SK-N-SH (cell line): ENCODE data around the gene TMCC3. TPM values are rescaled to one million over a fixed set of nuclear protein-coding genes. Genes with fewer than 3 reads are reported as not detected.

Source experiments
- CTCF ChIA-PET: fragments of 300-600, 350-600 bp; formaldehyde crosslinking; extraction: SDS; loops from one replicate; lab custom pipeline; 2021; lab: Yijun Ruan, JAX
- POLR2A ChIA-PET: fragments of 350-600 bp; sonication (Branson Sonifier 250); formaldehyde crosslinking; extraction: SDS; loops from one replicate; lab custom pipeline; 2020; ENCODE audit warnings: antibody characterized with exemption, inconsistent platforms; lab: Yijun Ruan, JAX
- DNase-seq: peaks from one replicate; pipeline ENCODE4 v3.0.0; 2012
- H2AFZ ChIP-seq: fragments of 200-600 bp; sonication (generic); 2 replicates; pipeline ENCODE4 v1.8.1; 2016; ENCODE audit warnings: antibody characterized with exemption, mild to moderate bottlenecking, low read depth
- H3F3A ChIP-seq: fragments of 200-600 bp; sonication (generic); replicated peaks from 2 replicates; pipeline ENCODE3; 2016; ENCODE audit warnings: antibody characterized with exemption, mild to moderate bottlenecking; ENCODE audit not compliant: insufficient read depth
- H3K27ac ChIP-seq, 2 experiments: fragments of 200-500 bp in 1 of 2; fragments of 200-600 bp in 1 of 2; sonication (Bioruptor generic) in 1 of 2; sonication (generic), shearing (Covaris generic) in 1 of 2; 2 replicates each; pipeline versions ENCODE4 v1.5.1 to v1.6.1; 2014 to 2016; ENCODE audit warnings: low read depth in 2 of 2, inconsistent platforms in 1 of 2, low read length in 1 of 2, mild to moderate bottlenecking in 1 of 2, mixed read lengths in 1 of 2
- H3K27me3 ChIP-seq: fragments of 200-600 bp; sonication (generic), shearing (Covaris generic); 2 replicates; pipeline ENCODE4 v1.6.1; 2016; ENCODE audit warnings: mixed run types; ENCODE audit not compliant: insufficient read depth
- H3K36me3 ChIP-seq, 2 experiments: fragments of 200-500 bp in 1 of 2; fragments of 200-600 bp in 1 of 2; sonication (Bioruptor generic) in 1 of 2; sonication (generic) in 1 of 2; replicated peaks in 1 of 2; 2 replicates each; pipeline versions ENCODE3 to v1.5.1; 2014 to 2016; ENCODE audit warnings: low read length in 1 of 2, mild to moderate bottlenecking in 1 of 2; ENCODE audit not compliant: insufficient read depth in 2 of 2, control insufficient read depth in 1 of 2
- H3K4me1 ChIP-seq, 2 experiments: fragments of 200-500 bp in 1 of 2; fragments of 200-600 bp in 1 of 2; sonication (Bioruptor generic) in 1 of 2; sonication (generic), shearing (Covaris generic) in 1 of 2; 2 replicates each; pipeline versions ENCODE4 v1.5.1 to v1.6.1; 2014 to 2016; ENCODE audit warnings: low read depth in 1 of 2, low read length in 1 of 2, mixed run types in 1 of 2; ENCODE audit not compliant: insufficient read depth in 2 of 2, control insufficient read depth in 1 of 2
- H3K4me2 ChIP-seq: fragments of 200-600 bp; sonication (generic), shearing (Covaris generic); 2 replicates; pipeline ENCODE4 v1.6.1; 2017; ENCODE audit warnings: mixed run types
- H3K4me3 ChIP-seq, 2 experiments: fragments of 200-500 bp in 1 of 2; fragments of 200-600 bp in 1 of 2; sonication (Bioruptor generic) in 1 of 2; sonication (generic), shearing (Covaris generic) in 1 of 2; 2 replicates each; pipeline versions ENCODE4 v1.5.1 to v1.8.1; 2014 to 2016; ENCODE audit warnings: low read depth in 2 of 2, inconsistent platforms in 1 of 2, low read length in 1 of 2, mild to moderate bottlenecking in 1 of 2, mixed read lengths in 1 of 2, moderate library complexity in 1 of 2
- H3K79me2 ChIP-seq: fragments of 200-600 bp; sonication (generic); 2 replicates; pipeline ENCODE4 v1.8.1; 2017; ENCODE audit warnings: mild to moderate bottlenecking; ENCODE audit not compliant: insufficient read depth
- H3K9ac ChIP-seq: fragments of 200-600 bp; sonication (generic); 2 replicates; pipeline ENCODE4 v1.6.1; 2017; ENCODE audit warnings: mixed run types
- H3K9me2 ChIP-seq: fragments of 200-600 bp; sonication (generic); 2 replicates; pipeline ENCODE4 v1.6.1; 2017; ENCODE audit warnings: mixed run types
- H3K9me3 ChIP-seq: fragments of 200-600 bp; sonication (generic); 2 replicates; pipeline ENCODE4 v1.6.1; 2017; ENCODE audit warnings: mixed run types, mild to moderate bottlenecking, moderate library complexity
- H4K20me1 ChIP-seq: fragments of 200-600 bp; sonication (generic); 2 replicates; pipeline ENCODE4 v1.6.1; 2017; ENCODE audit warnings: mild to moderate bottlenecking, mixed run types; ENCODE audit not compliant: insufficient read depth
- CHD2 ChIP-seq: fragments of 150-350 bp; IDR thresholded peaks from 2 replicates; pipeline ENCODE4 v1.6.1; 2018; ENCODE audit warnings: low read length; ENCODE audit not compliant: partially characterized antibody
- EZH2phosphoT487 ChIP-seq: fragments of 200-600 bp; sonication (generic); IDR thresholded peaks from 2 replicates; pipeline ENCODE4 v1.6.1; 2017; ENCODE audit warnings: low read depth, mixed run types, mild to moderate bottlenecking, antibody characterized with exemption, moderate library complexity, borderline replicate concordance
- FOSL2 ChIP-seq: IDR thresholded peaks from 2 replicates; pipeline ENCODE4 v1.4.0; 2012; ENCODE audit warnings: low read depth, mild to moderate bottlenecking, moderate library complexity, borderline replicate concordance
- FOXJ3 ChIP-seq: sonication (generic); formaldehyde crosslinking; IDR thresholded peaks from 2 replicates; pipeline ENCODE4 v1.5.1; 2020; ENCODE audit warnings: mild to moderate bottlenecking, missing genetic modification reagents
- FOXM1 ChIP-seq: IDR thresholded peaks from 2 replicates; pipeline ENCODE4 v1.4.0; 2012; ENCODE audit warnings: low read depth, mild to moderate bottlenecking
- GABPA ChIP-seq: IDR thresholded peaks from 2 replicates; pipeline ENCODE4 v1.4.0; 2012; ENCODE audit warnings: low read depth, mild to moderate bottlenecking
- JUND ChIP-seq: IDR thresholded peaks from 2 replicates; pipeline ENCODE4 v1.4.0; 2012
- MEF2A ChIP-seq: IDR thresholded peaks from 2 replicates; pipeline ENCODE4 v1.4.0; 2012; ENCODE audit warnings: low read depth, borderline replicate concordance
- NRF1 ChIP-seq: IDR thresholded peaks from 2 replicates; pipeline ENCODE4 v1.6.1; 2012; ENCODE audit warnings: low read depth, mild to moderate bottlenecking, low read length
- POLR2AphosphoS5 ChIP-seq: IDR thresholded peaks from 2 replicates; pipeline ENCODE4 v1.6.1; 2012; ENCODE audit warnings: low read depth, low read length
- RAD21 ChIP-seq: IDR thresholded peaks from 2 replicates; pipeline ENCODE4 v1.6.1; 2012; ENCODE audit warnings: mild to moderate bottlenecking, low read length
- RCOR1 ChIP-seq: fragments of 150-350 bp; IDR thresholded peaks from 2 replicates; pipeline ENCODE4 v1.6.1; 2017; ENCODE audit warnings: antibody characterized with exemption, low read length
- RFX5 ChIP-seq: IDR thresholded peaks from 2 replicates; pipeline ENCODE4 v1.6.1; 2012; ENCODE audit warnings: mild to moderate bottlenecking, improper control_type of control experiment, low read length
- RXRA ChIP-seq: IDR thresholded peaks from 2 replicates; pipeline ENCODE4 v1.4.0; 2012; ENCODE audit warnings: low read depth, mild to moderate bottlenecking, borderline replicate concordance
- SIN3A ChIP-seq: IDR thresholded peaks from 2 replicates; pipeline ENCODE4 v1.6.1; 2012; ENCODE audit warnings: low read depth, mild to moderate bottlenecking, low read length, moderate library complexity, borderline replicate concordance
- TAF1 ChIP-seq: IDR thresholded peaks from 2 replicates; pipeline ENCODE4 v1.6.1; 2012; ENCODE audit warnings: low read depth, mild to moderate bottlenecking, low read length, moderate library complexity, borderline replicate concordance
- YY1 ChIP-seq: IDR thresholded peaks from 2 replicates; pipeline ENCODE4 v1.4.0; 2012; ENCODE audit warnings: low read depth, mild to moderate bottlenecking
- WGBS: methylation state at CpG from one replicate; pipeline ENCODE4 v1.1.6; 2017; ENCODE audit warnings: low lambda C conversion rate; 5-methylcytosine and 5-hydroxymethylcytosine counted together
- polyA plus RNA-seq, 3 experiments: library from polyadenylated mRNA; depleted of rRNA; stranded (reverse); fragments of >200 nt; gene quantifications; 2 replicates each; pipeline ENCODE4 v1.2.3, GENCODE V29; 2012
- TF ChIP-seq, protein P1 (sequence below): fragments of 200-600 bp; sonication (generic); IDR thresholded peaks from 2 replicates; pipeline ENCODE4 v1.6.1; 2017; ENCODE audit warnings: antibody characterized with exemption, mild to moderate bottlenecking, moderate library complexity
- TF ChIP-seq, protein P2 (sequence below): IDR thresholded peaks from 2 replicates; pipeline ENCODE4; 2012
- TF ChIP-seq, protein P3 (sequence below): fragments of 150-350 bp; IDR thresholded peaks from 2 replicates; pipeline ENCODE4 v1.6.1; 2016; ENCODE audit warnings: mild to moderate bottlenecking, low read depth, low read length
- TF ChIP-seq, protein P4 (sequence below): IDR thresholded peaks from 2 replicates; pipeline ENCODE4 v1.4.0; 2012; ENCODE audit warnings: low read depth

Gene TMCC3
- polyA plus RNA-seq, 1 of the 3 experiments (the other 2 are of a cell fraction) = 0.53 TPM

DNA sequence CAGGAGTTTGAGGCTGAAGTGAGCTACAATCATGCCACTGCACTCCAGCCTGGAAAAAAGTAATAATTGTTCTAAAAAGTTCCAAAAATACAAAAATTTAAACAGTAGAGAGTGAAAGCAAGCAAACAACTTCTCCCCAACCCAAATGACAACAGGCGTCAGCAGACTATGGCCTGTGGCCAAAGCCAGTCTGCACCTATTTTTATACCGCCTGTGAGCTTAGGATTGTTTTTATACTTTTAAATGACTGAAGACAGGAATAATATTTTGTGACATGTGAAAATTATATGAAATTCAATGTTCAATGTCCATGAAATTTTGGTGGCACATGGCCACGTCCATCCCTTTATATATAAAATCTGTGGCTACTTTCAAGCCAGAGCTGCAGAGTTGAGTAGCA lies 48.2 kb upstream of the TMCC3 start:
- 67% methylated on average over 3 of the region's 3 CpGs for WGBS
- TF ChIP-seq, protein P1, sequence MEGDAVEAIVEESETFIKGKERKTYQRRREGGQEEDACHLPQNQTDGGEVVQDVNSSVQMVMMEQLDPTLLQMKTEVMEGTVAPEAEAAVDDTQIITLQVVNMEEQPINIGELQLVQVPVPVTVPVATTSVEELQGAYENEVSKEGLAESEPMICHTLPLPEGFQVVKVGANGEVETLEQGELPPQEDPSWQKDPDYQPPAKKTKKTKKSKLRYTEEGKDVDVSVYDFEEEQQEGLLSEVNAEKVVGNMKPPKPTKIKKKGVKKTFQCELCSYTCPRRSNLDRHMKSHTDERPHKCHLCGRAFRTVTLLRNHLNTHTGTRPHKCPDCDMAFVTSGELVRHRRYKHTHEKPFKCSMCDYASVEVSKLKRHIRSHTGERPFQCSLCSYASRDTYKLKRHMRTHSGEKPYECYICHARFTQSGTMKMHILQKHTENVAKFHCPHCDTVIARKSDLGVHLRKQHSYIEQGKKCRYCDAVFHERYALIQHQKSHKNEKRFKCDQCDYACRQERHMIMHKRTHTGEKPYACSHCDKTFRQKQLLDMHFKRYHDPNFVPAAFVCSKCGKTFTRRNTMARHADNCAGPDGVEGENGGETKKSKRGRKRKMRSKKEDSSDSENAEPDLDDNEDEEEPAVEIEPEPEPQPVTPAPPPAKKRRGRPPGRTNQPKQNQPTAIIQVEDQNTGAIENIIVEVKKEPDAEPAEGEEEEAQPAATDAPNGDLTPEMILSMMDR = no peak
- TF ChIP-seq RFX5 = no peak
- no peak for TF ChIP-seq NRF1
- no peak for TF ChIP-seq JUND
- TF ChIP-seq YY1 = no peak
- no peak for TF ChIP-seq POLR2AphosphoS5
- TF ChIP-seq FOXM1 = no peak
- TF ChIP-seq RXRA = no peak
- no peak for TF ChIP-seq FOXJ3 (CRISPR knock-in tag)
- TF ChIP-seq SIN3A = no peak
- TF ChIP-seq MEF2A = no peak
- no peak for TF ChIP-seq RAD21
- TF ChIP-seq CHD2 = no peak
- TF ChIP-seq RCOR1 = no peak
- TF ChIP-seq, protein P2, sequence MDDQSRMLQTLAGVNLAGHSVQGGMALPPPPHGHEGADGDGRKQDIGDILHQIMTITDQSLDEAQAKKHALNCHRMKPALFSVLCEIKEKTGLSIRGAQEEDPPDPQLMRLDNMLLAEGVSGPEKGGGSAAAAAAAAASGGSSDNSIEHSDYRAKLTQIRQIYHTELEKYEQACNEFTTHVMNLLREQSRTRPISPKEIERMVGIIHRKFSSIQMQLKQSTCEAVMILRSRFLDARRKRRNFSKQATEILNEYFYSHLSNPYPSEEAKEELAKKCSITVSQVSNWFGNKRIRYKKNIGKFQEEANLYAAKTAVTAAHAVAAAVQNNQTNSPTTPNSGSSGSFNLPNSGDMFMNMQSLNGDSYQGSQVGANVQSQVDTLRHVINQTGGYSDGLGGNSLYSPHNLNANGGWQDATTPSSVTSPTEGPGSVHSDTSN = no peak
- TF ChIP-seq, protein P3, sequence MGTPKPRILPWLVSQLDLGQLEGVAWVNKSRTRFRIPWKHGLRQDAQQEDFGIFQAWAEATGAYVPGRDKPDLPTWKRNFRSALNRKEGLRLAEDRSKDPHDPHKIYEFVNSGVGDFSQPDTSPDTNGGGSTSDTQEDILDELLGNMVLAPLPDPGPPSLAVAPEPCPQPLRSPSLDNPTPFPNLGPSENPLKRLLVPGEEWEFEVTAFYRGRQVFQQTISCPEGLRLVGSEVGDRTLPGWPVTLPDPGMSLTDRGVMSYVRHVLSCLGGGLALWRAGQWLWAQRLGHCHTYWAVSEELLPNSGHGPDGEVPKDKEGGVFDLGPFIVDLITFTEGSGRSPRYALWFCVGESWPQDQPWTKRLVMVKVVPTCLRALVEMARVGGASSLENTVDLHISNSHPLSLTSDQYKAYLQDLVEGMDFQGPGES = no peak
- TF ChIP-seq, protein P4, sequence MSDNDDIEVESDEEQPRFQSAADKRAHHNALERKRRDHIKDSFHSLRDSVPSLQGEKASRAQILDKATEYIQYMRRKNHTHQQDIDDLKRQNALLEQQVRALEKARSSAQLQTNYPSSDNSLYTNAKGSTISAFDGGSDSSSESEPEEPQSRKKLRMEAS = no peak
- no peak overlapping the region for H3K9ac ChIP-seq
- H3K4me3 ChIP-seq = no peak overlapping the region
- CTCF ChIA-PET = no interaction called here
- H3K27me3 ChIP-seq = no peaks in the 10 kb centered on the region
- DNase-seq = no peak
- no peaks in the 10 kb centered on the region for H3K9me2 ChIP-seq
- no peaks in the 10 kb centered on the region for H4K20me1 ChIP-seq
- H3K79me2 ChIP-seq = no peaks in the 10 kb centered on the region
- H3K4me1 ChIP-seq = no peaks in the 10 kb centered on the region
- H2AFZ ChIP-seq = no peak overlapping the region
- POLR2A ChIA-PET = no interaction called here
- H3K9me3 ChIP-seq = no peaks in the 10 kb centered on the region
- no peak overlapping the region for H3K27ac ChIP-seq
- no peaks in the 10 kb centered on the region for H3F3A ChIP-seq
- no peaks in the 10 kb centered on the region for H3K36me3 ChIP-seq
- no peak overlapping the region for H3K4me2 ChIP-seq

DNA sequence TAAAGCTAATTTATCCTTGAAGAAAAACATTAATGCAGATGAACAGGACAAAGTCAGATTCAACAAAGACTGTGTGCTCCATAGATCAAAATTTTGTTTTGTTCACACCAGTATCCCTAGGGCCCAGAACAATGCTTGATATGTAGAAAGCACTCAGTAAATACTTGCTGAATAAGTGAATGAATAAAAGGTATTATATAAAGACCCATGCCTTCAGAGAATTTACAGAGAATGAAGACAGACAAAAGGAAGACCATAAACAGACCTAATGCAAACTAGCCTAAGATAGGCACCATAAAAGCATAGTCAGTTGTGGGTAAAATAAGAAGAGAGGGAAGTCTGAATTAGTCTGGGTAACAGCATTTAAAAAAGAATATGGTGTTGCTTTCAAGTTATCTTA lies 47.3 kb upstream of the TMCC3 start:
- TF ChIP-seq FOSL2 = no peak
- no peak for TF ChIP-seq SIN3A
- no peak for TF ChIP-seq EZH2phosphoT487
- no peak for TF ChIP-seq GABPA
- TF ChIP-seq, protein P3 = no peak
- TF ChIP-seq TAF1 = no peak
- POLR2A ChIA-PET = no interaction called here
- no peak overlapping the region for H2AFZ ChIP-seq

More for the DNA sequence above, 47.3 kb upstream of the TMCC3 start:
- Histone ChIP-seq H3K9ac (no peak overlapping the region), H4K20me1 (no peaks in the 10 kb centered on the region), H3K9me2 (no peaks in the 10 kb centered on the region), H3K27ac (no peak overlapping the region), H3K9me3 (no peaks in the 10 kb centered on the region), H3K4me1 (no peaks in the 10 kb centered on the region), H3K36me3 (no peaks in the 10 kb centered on the region), H3F3A (no peaks in the 10 kb centered on the region), H3K4me2 (no peak overlapping the region), H3K79me2 (no peaks in the 10 kb centered on the region), H3K27me3 (no peaks in the 10 kb centered on the region), H3K4me3 (no peak overlapping the region)
- DNase-seq = no peak
- CTCF ChIA-PET = no interaction called here
